Neural cell (in vitro differentiated cells): ENCODE data around the gene PILRA.
"Not testable (repeated sequence)": the region's sequence is repeated elsewhere in the genome, so short reads cannot be mapped to it uniquely, and the experiment has no call there.

Experiments
- CTCF ChIP-seq: fragments of 450-650 bp; IDR thresholded peaks from 2 replicates; pipeline ENCODE4 v1.5.1; 2014; ENCODE audit warnings: antibody characterized with exemption, mild to moderate bottlenecking, moderate library complexity; ENCODE audit not compliant: poor library complexity, severe bottlenecking
- EP300 ChIP-seq: fragments of 450-650 bp; conservative IDR thresholded peaks from 2 replicates; pipeline ENCODE4 v1.6.1; 2014; ENCODE audit warnings: antibody characterized with exemption, mild to moderate bottlenecking, moderate library complexity; ENCODE audit not compliant: poor library complexity, severe bottlenecking
- EZH2 ChIP-seq: fragments of 200-600, 300-800 bp; shearing (Covaris generic), sonication (generic); IDR thresholded peaks from 2 replicates; pipeline ENCODE4 v1.6.1; 2014; ENCODE audit warnings: antibody characterized with exemption, low read length, borderline replicate concordance, mild to moderate bottlenecking; ENCODE audit not compliant: insufficient read depth, poor library complexity, severe bottlenecking
- SMC3 ChIP-seq: fragments of 450-650 bp; conservative IDR thresholded peaks from 2 replicates; pipeline ENCODE4 v1.6.1; 2014; ENCODE audit warnings: antibody characterized with exemption, mild to moderate bottlenecking, moderate library complexity; ENCODE audit not compliant: poor library complexity

DNA sequence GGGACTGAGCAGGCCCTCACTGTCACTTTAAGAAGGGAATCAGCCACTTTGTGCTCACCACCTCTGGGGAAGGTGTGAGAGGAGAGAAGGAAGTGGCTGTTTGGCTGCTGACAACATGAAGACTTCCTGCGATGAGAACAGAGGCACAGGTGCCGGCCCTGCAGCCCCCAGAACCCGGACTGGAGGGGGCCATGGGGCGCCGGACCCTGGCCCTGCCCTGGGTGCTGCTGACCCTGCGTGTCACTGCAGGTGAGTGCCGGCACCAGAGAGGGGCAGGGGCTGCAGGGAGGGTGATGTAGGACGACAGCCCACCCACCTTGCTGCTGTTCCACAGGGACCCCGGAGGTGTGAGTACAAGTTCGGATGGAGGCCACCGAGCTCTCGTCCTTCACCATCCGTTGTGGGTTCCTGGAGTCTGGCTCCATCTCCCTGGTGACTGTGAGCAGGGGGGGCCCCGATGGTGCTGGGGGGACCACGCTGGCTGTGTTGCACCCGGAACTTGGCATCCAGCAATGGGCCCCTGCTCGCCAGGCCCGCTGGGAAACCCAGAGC, 21.0 kb upstream of the PILRA start:
- TF ChIP-seq SMC3, CTCF, EP300, EZH2: not testable (repeated sequence)
